ENCODE results near the gene PADI3.

DNA sequence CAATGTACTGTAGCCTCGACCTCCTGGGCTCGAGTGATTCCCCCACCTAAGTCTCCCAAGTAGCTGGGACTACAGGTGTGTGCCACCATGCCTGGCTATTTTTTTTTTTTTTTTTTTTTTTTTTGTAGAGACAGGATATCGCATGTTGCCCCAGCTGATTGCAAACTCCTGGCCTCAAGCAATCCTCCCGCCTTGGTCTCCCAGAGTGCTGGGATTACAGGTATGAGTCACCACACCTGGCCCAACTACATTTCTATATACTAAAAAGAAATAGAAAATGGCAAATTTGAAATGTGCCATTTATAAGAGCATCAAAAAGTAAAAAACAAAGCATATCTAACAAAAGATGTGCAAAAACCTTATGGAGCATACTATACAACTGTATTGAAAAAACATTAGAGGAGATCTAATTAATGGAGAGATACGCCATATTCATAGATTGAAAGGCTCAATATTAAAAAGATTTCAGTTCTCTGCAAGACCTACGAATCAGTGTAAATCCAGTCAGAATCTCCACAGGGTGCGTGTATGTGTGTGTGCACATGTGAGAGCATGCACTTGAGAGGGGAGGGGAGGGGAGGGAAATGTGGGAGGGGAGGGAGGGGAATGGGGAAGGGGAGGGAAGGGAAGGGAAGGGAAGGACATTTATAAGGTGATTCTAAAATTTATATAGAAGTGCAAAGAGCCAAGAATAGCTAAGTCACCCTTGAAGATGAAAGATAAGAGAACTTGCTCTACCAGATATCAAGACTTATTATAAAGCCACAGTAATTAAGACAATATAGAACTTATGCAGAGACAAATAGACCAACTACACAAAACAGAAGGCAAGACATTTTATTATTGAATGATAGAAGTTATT is 43.6 kb downstream of the PADI3 start:
- TF ChIP-seq, protein P1, sequence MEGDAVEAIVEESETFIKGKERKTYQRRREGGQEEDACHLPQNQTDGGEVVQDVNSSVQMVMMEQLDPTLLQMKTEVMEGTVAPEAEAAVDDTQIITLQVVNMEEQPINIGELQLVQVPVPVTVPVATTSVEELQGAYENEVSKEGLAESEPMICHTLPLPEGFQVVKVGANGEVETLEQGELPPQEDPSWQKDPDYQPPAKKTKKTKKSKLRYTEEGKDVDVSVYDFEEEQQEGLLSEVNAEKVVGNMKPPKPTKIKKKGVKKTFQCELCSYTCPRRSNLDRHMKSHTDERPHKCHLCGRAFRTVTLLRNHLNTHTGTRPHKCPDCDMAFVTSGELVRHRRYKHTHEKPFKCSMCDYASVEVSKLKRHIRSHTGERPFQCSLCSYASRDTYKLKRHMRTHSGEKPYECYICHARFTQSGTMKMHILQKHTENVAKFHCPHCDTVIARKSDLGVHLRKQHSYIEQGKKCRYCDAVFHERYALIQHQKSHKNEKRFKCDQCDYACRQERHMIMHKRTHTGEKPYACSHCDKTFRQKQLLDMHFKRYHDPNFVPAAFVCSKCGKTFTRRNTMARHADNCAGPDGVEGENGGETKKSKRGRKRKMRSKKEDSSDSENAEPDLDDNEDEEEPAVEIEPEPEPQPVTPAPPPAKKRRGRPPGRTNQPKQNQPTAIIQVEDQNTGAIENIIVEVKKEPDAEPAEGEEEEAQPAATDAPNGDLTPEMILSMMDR (IDR thresholded peaks at IDR 0.05 in 8 of 11, conservative IDR thresholded peaks at IDR 0.05 in 3 of 11) = no peak
- no peak for TF ChIP-seq POLR2A (IDR thresholded peaks at IDR 0.05)

Measured in spleen (tissue), 7 donors.